IMR-90 (cell line): ENCODE data around the gene MICU1. TPM values are rescaled to one million over a fixed set of nuclear protein-coding genes. Genes with fewer than 3 reads are reported as not detected.

Experiments
- ATAC-seq: fragments of 200-7000 bp; cut with Tn5 transposase; 2 replicates; pipeline ENCODE4 v1.9.1; 2020; ENCODE audit warnings: low read depth, mild to moderate bottlenecking, moderate library complexity
- BruUV-seq: library from RNA; stranded (reverse); fragments of 400-500 nt; replicated peaks from 2 replicates; lab custom pipeline; 2021; lab: Mats Ljungman, UMichigan
- CTCF ChIA-PET: fragments of 300-600 bp; formaldehyde crosslinking; extraction: SDS; loops from one replicate; lab custom pipeline; 2021; ENCODE audit warnings: antibody characterized with exemption; lab: Yijun Ruan, JAX
- POLR2A ChIA-PET: fragments of 300-600 bp; sonication (Branson Sonifier 250); formaldehyde crosslinking; loops from one replicate; lab custom pipeline; 2022; ENCODE audit warnings: antibody characterized with exemption; ENCODE audit not compliant: unreplicated experiment; lab: Charles Lee
- DNase-seq: peaks from one replicate; pipeline ENCODE4 v3.0.0; 2013
- H2AFZ ChIP-seq: replicated peaks from 2 replicates; pipeline ENCODE3; 2013; ENCODE audit warnings: low read length, mild to moderate bottlenecking; ENCODE audit not compliant: poor library complexity
- H2AK5ac ChIP-seq: 2 replicates; pipeline ENCODE4 v1.6.1; 2013; ENCODE audit warnings: low read depth, low read length, inconsistent platforms
- H2AK9ac ChIP-seq: replicated peaks from 2 replicates; pipeline ENCODE3; 2013; ENCODE audit warnings: mild to moderate bottlenecking, low read depth, low read length, moderate library complexity; ENCODE audit not compliant: poor library complexity
- H2BK120ac ChIP-seq: 2 replicates; pipeline ENCODE4 v1.6.1; 2013; ENCODE audit warnings: low read depth, low read length, inconsistent platforms
- H2BK15ac ChIP-seq: 3 replicates; pipeline ENCODE4 v1.6.1; 2013; ENCODE audit warnings: low read depth, low read length, inconsistent platforms
- H2BK20ac ChIP-seq: 2 replicates; pipeline ENCODE4 v1.6.1; 2013; ENCODE audit warnings: low read depth, mild to moderate bottlenecking, inconsistent platforms, low read length, moderate library complexity
- H2BK5ac ChIP-seq: 2 replicates; pipeline ENCODE4 v1.6.1; 2013; ENCODE audit warnings: mild to moderate bottlenecking, low read depth, low read length, inconsistent platforms; ENCODE audit not compliant: poor library complexity, severe bottlenecking
- H3K14ac ChIP-seq: replicated peaks from 2 replicates; pipeline ENCODE4 v1.6.1; 2013; ENCODE audit warnings: low read depth, low read length, inconsistent platforms
- H3K18ac ChIP-seq: 2 replicates; pipeline ENCODE4 v1.6.1; 2013; ENCODE audit warnings: low read depth, low read length, control low read depth
- H3K23ac ChIP-seq: 2 replicates; pipeline ENCODE4 v1.6.1; 2013; ENCODE audit warnings: low read depth, low read length, inconsistent platforms
- H3K27ac ChIP-seq: 2 replicates; pipeline ENCODE4 v1.5.1; 2013; ENCODE audit warnings: mild to moderate bottlenecking, control low read depth, low read length; ENCODE audit not compliant: insufficient read depth
- H3K27me3 ChIP-seq: 2 replicates; pipeline ENCODE4 v1.6.1; 2013; ENCODE audit warnings: low read length; ENCODE audit not compliant: control insufficient read depth, insufficient read depth
- H3K36me3 ChIP-seq: 2 replicates; pipeline ENCODE4 v1.6.1; 2013; ENCODE audit warnings: low read length, mixed read lengths; ENCODE audit not compliant: control insufficient read depth, insufficient read depth
- H3K4ac ChIP-seq: 2 replicates; pipeline ENCODE4 v1.6.1; 2013; ENCODE audit warnings: low read depth, low read length, inconsistent platforms
- H3K4me1 ChIP-seq: 2 replicates; pipeline ENCODE4 v1.6.1; 2013; ENCODE audit warnings: low read length, mixed read lengths; ENCODE audit not compliant: control insufficient read depth, insufficient read depth
- H3K4me2 ChIP-seq: 2 replicates; pipeline ENCODE4 v1.6.1; 2013; ENCODE audit warnings: low read depth, mild to moderate bottlenecking, control low read depth, low read length, moderate library complexity
- H3K4me3 ChIP-seq: 2 replicates; pipeline ENCODE4 v1.5.1; 2013; ENCODE audit warnings: low read depth, mild to moderate bottlenecking, control low read depth, low read length, moderate library complexity; ENCODE audit not compliant: insufficient read depth
- H3K56ac ChIP-seq: 2 replicates; pipeline ENCODE4 v1.6.1; 2013; ENCODE audit warnings: low read length, inconsistent platforms; ENCODE audit not compliant: insufficient read depth; ENCODE audit errors: extremely low read depth
- H3K79me1 ChIP-seq, 2 experiments: 2 replicates each; pipeline ENCODE4 v1.6.1; 2013; ENCODE audit warnings: low read length in 2 of 2, inconsistent platforms in 1 of 2, low read depth in 1 of 2
- H3K9ac ChIP-seq: 2 replicates; pipeline ENCODE4 v1.6.1; 2013; ENCODE audit warnings: low read depth, low read length, control low read depth
- H3K9me1 ChIP-seq: 2 replicates; pipeline ENCODE4 v1.6.1; 2013; ENCODE audit warnings: low read length, inconsistent platforms; ENCODE audit not compliant: insufficient read depth
- H3K9me3 ChIP-seq: 2 replicates; pipeline ENCODE4 v1.6.1; 2013; ENCODE audit warnings: low read length; ENCODE audit not compliant: control insufficient read depth, insufficient read depth
- H4K20me1 ChIP-seq: 2 replicates; pipeline ENCODE4 v1.6.1; 2013; ENCODE audit warnings: low read length, inconsistent platforms; ENCODE audit not compliant: insufficient read depth
- H4K5ac ChIP-seq: 2 replicates; pipeline ENCODE4 v1.6.1; 2013; ENCODE audit warnings: mild to moderate bottlenecking, low read depth, low read length, control low read depth
- H4K8ac ChIP-seq, 2 experiments: 2 replicates each; pipeline ENCODE4 v1.6.1; 2013; ENCODE audit warnings: low read depth in 2 of 2, low read length in 2 of 2, control low read depth in 1 of 2, inconsistent platforms in 1 of 2
- H4K91ac ChIP-seq: 2 replicates; pipeline ENCODE4 v1.6.1; 2013; ENCODE audit warnings: low read depth, low read length, inconsistent platforms; ENCODE audit not compliant: insufficient read depth
- BHLHE40 ChIP-seq: fragments of 150-350 bp; IDR thresholded peaks from 2 replicates; pipeline ENCODE4 v1.6.1; 2016; ENCODE audit warnings: mild to moderate bottlenecking, low read depth, low read length
- CEBPB ChIP-seq: IDR thresholded peaks from 2 replicates; pipeline ENCODE4 v1.6.1; 2012; ENCODE audit warnings: low read depth, low read length, improper control_type of control experiment
- CHD1 ChIP-seq: IDR thresholded peaks from 2 replicates; pipeline ENCODE4 v1.6.1; 2012; ENCODE audit warnings: low read depth, low read length, improper control_type of control experiment
- CTCF ChIP-seq: conservative IDR thresholded peaks from 2 replicates; pipeline ENCODE4 v1.5.1; 2012; ENCODE audit warnings: mild to moderate bottlenecking, low read depth, low read length, improper control_type of control experiment
- ELK1 ChIP-seq: fragments of 150-350 bp; IDR thresholded peaks from 2 replicates; pipeline ENCODE4 v1.6.1; 2016; ENCODE audit warnings: low read depth, mild to moderate bottlenecking, low read length, moderate library complexity, borderline replicate concordance
- FOS ChIP-seq: fragments of 150-350 bp; IDR thresholded peaks from 2 replicates; pipeline ENCODE4 v1.6.1; 2016; ENCODE audit warnings: low read depth, low read length
- MAFK ChIP-seq: IDR thresholded peaks from 2 replicates; pipeline ENCODE4 v1.6.1; 2012; ENCODE audit warnings: low read depth, low read length, improper control_type of control experiment
- MXI1 ChIP-seq: IDR thresholded peaks from 2 replicates; pipeline ENCODE4 v1.6.1; 2012; ENCODE audit warnings: low read depth, mild to moderate bottlenecking, low read length, moderate library complexity, borderline replicate concordance
- NFE2L2 ChIP-seq: fragments of 150-350 bp; IDR thresholded peaks from 2 replicates; pipeline ENCODE4 v1.6.1; 2016; ENCODE audit warnings: low read depth, mild to moderate bottlenecking, low read length
- RAD21 ChIP-seq: IDR thresholded peaks from 2 replicates; pipeline ENCODE4 v1.6.1; 2012; ENCODE audit warnings: low read length, improper control_type of control experiment
- RCOR1 ChIP-seq: IDR thresholded peaks from 2 replicates; pipeline ENCODE4 v1.6.1; 2012; ENCODE audit warnings: mild to moderate bottlenecking, low read length, improper control_type of control experiment; ENCODE audit not compliant: insufficient replicate concordance
- USF2 ChIP-seq: fragments of 150-350 bp; IDR thresholded peaks from 2 replicates; pipeline ENCODE4 v1.6.1; 2017; ENCODE audit warnings: mild to moderate bottlenecking, antibody characterized with exemption, low read length, low read depth
- WGBS, 2 experiments: methylation state at CpG; one replicate each; pipeline versions ENCODE4 v1.1.5 to v1.1.7; 2013; ENCODE audit warnings: missing lambda C conversion rate in 2 of 2; ENCODE audit not compliant: insufficient read length in 1 of 2; ENCODE audit errors: extremely low coverage in 2 of 2; 5-methylcytosine and 5-hydroxymethylcytosine counted together
- dilution Hi-C: fragments of 300-500 bp; cut with HindIII; formaldehyde crosslinking; loops from one replicate; pipeline ENCODE4 v1.14.3; 2018; ENCODE audit warnings: low sequenced_read_pairs; ENCODE audit not compliant: unreplicated experiment
- in situ Hi-C: fragments of 300-500 bp; cut with MboI; formaldehyde crosslinking; loops from 3 replicates; pipeline ENCODE4 v1.14.3; 2019; ENCODE audit warnings: low sequenced_read_pairs, inconsistent platforms, mixed read lengths
- intact Hi-C: fragments of 100-400 bp; cut with micrococcal nuclease; formaldehyde crosslinking; loops from 2 replicates; pipeline ENCODE4 v1.10.0; 2022
- polyA plus RNA-seq, 3 experiments: library from polyadenylated mRNA; depleted of rRNA; stranded (reverse); fragments of >200 nt; gene quantifications; 2 replicates each; pipeline ENCODE4 v1.2.3, GENCODE V29; 2012; ENCODE audit warnings: low replicate concordance in 1 of 3
- total RNA-seq: library from RNA; depleted of rRNA; stranded (reverse); fragments of >200 nt; gene quantifications from 2 replicates; pipeline ENCODE4 v1.2.3, GENCODE V29; 2012

Gene MICU1
- total and polyA plus RNA-seq, 2 of the 4 experiments (the other 2 are of a cell fraction) = 43.6 to 44.7 TPM

- Histone ChIP-seq H3K14ac (no peak overlapping the region), H3K4me2 (no peak overlapping the region), H4K91ac (no peak overlapping the region), H2BK120ac (no peak overlapping the region), H4K8ac (no peak overlapping the region), H3K4ac (no peak overlapping the region), H3K36me3 (peaks cover 2% of the 10 kb centered on the region; the same call in 1 of the 2 replicates), H3K9me3 (no peaks in the 10 kb centered on the region), H4K20me1 (no peaks in the 10 kb centered on the region; the same call in 1 of the 2 replicates), H2AK9ac (no peak overlapping the region), H3K18ac (no peak overlapping the region), H3K9me1 (peaks cover 8% of the 10 kb centered on the region), H3K27me3 (no peaks in the 10 kb centered on the region), H3K23ac (no peak overlapping the region), H2BK15ac (no peak overlapping the region), H2BK20ac (no peak overlapping the region), H4K5ac (no peak overlapping the region), H2BK5ac (no peak overlapping the region), H2AFZ (no peak overlapping the region), H3K79me1 (peaks cover 14 to 37% of the 10 kb centered on the region in 2 experiments), H2AK5ac (no peak overlapping the region), H3K27ac (no peak overlapping the region), H3K9ac (no peak overlapping the region), H3K4me1 (peaks cover 6% of the 10 kb centered on the region; the same call in 1 of the 2 replicates), H3K4me3 (no peak overlapping the region), H3K56ac (no peak overlapping the region)
- intact Hi-C loops (no loop called here), in situ Hi-C loops (no loop called here), dilution Hi-C loops (no loop called here)
- DNase-seq (peak; percentile 28), ATAC-seq (no peak)
- ChIA-PET CTCF (no interaction called here), POLR2A (no interaction called here)
- no TSS peak for BruUV-seq
- TF ChIP-seq BHLHE40 = no peak
- TF ChIP-seq RCOR1 = no peak
- TF ChIP-seq CTCF = no peak
- TF ChIP-seq RAD21 = no peak
- no peak; the same call in 1 of the 2 replicates for TF ChIP-seq MAFK
- TF ChIP-seq FOS = no peak
- no peak for TF ChIP-seq CHD1
- no peak for TF ChIP-seq USF2
- TF ChIP-seq CEBPB = no peak
- TF ChIP-seq ELK1 = no peak
- no peak for TF ChIP-seq MXI1
- TF ChIP-seq NFE2L2 = no peak
- no CpG with 5 or more reads among the region's 3 CpGs for WGBS, 2 experiments
Observed at GRCh38 chr10:72567421-72567820, 58.5 kb downstream of the MICU1 start.
